NOMO-1 (cell line): ENCODE data around the gene TBCEL.

Experiments
- DNase-seq, 2 experiments: peaks; one replicate each; lab custom pipeline; 2025; ENCODE audit not compliant: unreplicated experiment in 2 of 2; lab: John Stamatoyannopoulos, UW

TBCEL gene

GRCh38 chr11:121058941-121059340 lies 35.0 kb downstream of the TBCEL start:
- DNase-seq = peak in 1 of 2 experiments; percentile 19

GRCh38 chr11:121059605-121060004 lies 35.7 kb downstream of the TBCEL start:
- peak; percentile 49 to 79 for DNase-seq

GRCh38 chr11:121063728-121064127 lies 39.8 kb downstream of the TBCEL start:
- DNase-seq = no peak

GRCh38 chr11:121066623-121067022 lies 42.7 kb downstream of the TBCEL start:
- no peak for DNase-seq

- no peak for DNase-seq
These were observed 43.1 kb downstream of the TBCEL start for GRCh38 chr11:121067026-121067425.

GRCh38 chr11:121067453-121067852 lies 43.6 kb downstream of the TBCEL start:
- no peak for DNase-seq

GRCh38 chr11:121067962-121068647 lies 44.2 kb downstream of the TBCEL start:
- no peak for DNase-seq

GRCh38 chr11:121068787-121069186 lies 44.9 kb downstream of the TBCEL start:
- DNase-seq = no peak

GRCh38 chr11:121070951-121071845 lies 47.3 kb downstream of the TBCEL start:
- peak in 1 of 2 experiments; percentile 67 for DNase-seq

GRCh38 chr11:121071846-121072450 lies 48.0 kb downstream of the TBCEL start:
- no peak for DNase-seq

GRCh38 chr11:121081321-121081720 lies 57.4 kb downstream of the TBCEL start:
- no peak for DNase-seq

GRCh38 chr11:121082219-121082618 lies 58.3 kb downstream of the TBCEL start:
- no peak for DNase-seq

GRCh38 chr11:121082670-121083069 lies 58.8 kb downstream of the TBCEL start:
- DNase-seq = no peak

- DNase-seq = no peak
These were observed 63.0 kb downstream of the TBCEL start for GRCh38 chr11:121086866-121087265.

GRCh38 chr11:121089566-121089965 lies 65.7 kb downstream of the TBCEL start:
- DNase-seq = no peak

- no peak for DNase-seq
These were observed 66.3 kb downstream of the TBCEL start for GRCh38 chr11:121090145-121090721.

- DNase-seq = peak; percentile 68 to 97
These were observed 67.7 kb downstream of the TBCEL start for GRCh38 chr11:121091492-121092152.

GRCh38 chr11:121095561-121095960 lies 71.7 kb downstream of the TBCEL start:
- no peak for DNase-seq

- no peak for DNase-seq
These were observed 75.5 kb downstream of the TBCEL start for GRCh38 chr11:121099364-121099763.

GRCh38 chr11:121099885-121100284 lies 76.0 kb downstream of the TBCEL start:
- no peak for DNase-seq

GRCh38 chr11:121100943-121101342 lies 77.0 kb downstream of the TBCEL start, which contains the start of gene TECTA:
TSS of gene TECTA (plus strand) at chr11:121101243. CDS start at chr11:121102666, 1,423 bp downstream.
- DNase-seq = no peak
